Uterus (tissue), 2 donors: ENCODE results near the gene MYO1F.
A peak's percentile ranks its signal among the peaks of the same experiment; 100 is the strongest.

Experiments
- CTCF ChIP-seq, 4 experiments: fragments of 200-600 bp in 2 of 4; fragments of 450-650 bp in 2 of 4; sonication (generic) in 2 of 4; IDR thresholded peaks; one replicate each; pipeline ENCODE4 v1.5.1; 2016 to 2019; ENCODE audit warnings: antibody characterized with exemption in 4 of 4, mild to moderate bottlenecking in 2 of 4, moderate library complexity in 1 of 4
- POLR2A ChIP-seq, 2 donors: fragments of 450-650 bp; IDR thresholded peaks; one replicate each; pipeline ENCODE4 v1.6.1; 2016; ENCODE audit warnings: antibody characterized with exemption in 2 of 2, mild to moderate bottlenecking in 1 of 2, moderate library complexity in 1 of 2

- TF ChIP-seq POLR2A (IDR thresholded peaks at IDR 0.05) (peak; percentile 35 to 45), CTCF (IDR thresholded peaks at IDR 0.05) (peak in 1 of 4 experiments; percentile 3)
Measured at GRCh38 chr19:8592231-8593009, 15.2 kb upstream of the MYO1F start.
